Neuronal stem cell (in vitro differentiated cells): Measurements from ENCODE around the gene GRIP1.

Experiments
- DNase-seq: peaks from one replicate; pipeline ENCODE4 v3.0.0-alpha.2; 2013; ENCODE audit warnings: low spot score
- H2AFZ ChIP-seq: one replicate; pipeline ENCODE4 v1.6.1; 2013; ENCODE audit warnings: mild to moderate bottlenecking, low read length, inconsistent platforms
- H2AK5ac ChIP-seq: 2 replicates; pipeline ENCODE4 v1.6.1; 2013; ENCODE audit warnings: low read depth, mild to moderate bottlenecking, inconsistent platforms, low read length, moderate library complexity, mixed read lengths
- H2BK120ac ChIP-seq: 2 replicates; pipeline ENCODE4 v1.6.1; 2013; ENCODE audit warnings: low read depth, mild to moderate bottlenecking, inconsistent platforms, low read length, moderate library complexity, mixed read lengths
- H2BK12ac ChIP-seq: one replicate; pipeline ENCODE4 v1.6.1; 2013; ENCODE audit warnings: low read length, inconsistent platforms
- H2BK15ac ChIP-seq: 2 replicates; pipeline ENCODE4 v1.6.1; 2013; ENCODE audit warnings: mild to moderate bottlenecking, low read length, inconsistent platforms, mixed read lengths
- H2BK5ac ChIP-seq: one replicate; pipeline ENCODE4 v1.6.1; 2013; ENCODE audit warnings: inconsistent platforms, mild to moderate bottlenecking, low read length, moderate library complexity
- H3K14ac ChIP-seq: one replicate; pipeline ENCODE4 v1.6.1; 2013; ENCODE audit warnings: low read length, inconsistent platforms
- H3K18ac ChIP-seq: 2 replicates; pipeline ENCODE4 v1.6.1; 2013; ENCODE audit warnings: low read length, inconsistent platforms
- H3K23ac ChIP-seq: 2 replicates; pipeline ENCODE4 v1.6.1; 2013; ENCODE audit warnings: low read depth, mild to moderate bottlenecking, mixed read lengths, low read length, inconsistent platforms; ENCODE audit not compliant: poor library complexity
- H3K27ac ChIP-seq: replicated peaks from 3 replicates; pipeline ENCODE4 v1.5.1; 2013; ENCODE audit warnings: low read length, inconsistent platforms
- H3K27me3 ChIP-seq, 3 experiments: 2 replicates each; pipeline ENCODE4 v1.6.1; 2013; ENCODE audit warnings: low read length in 3 of 3, mild to moderate bottlenecking in 2 of 3, inconsistent platforms in 1 of 3, low read depth in 1 of 3, mixed read lengths in 1 of 3, moderate library complexity in 1 of 3; ENCODE audit not compliant: control insufficient read depth in 3 of 3, insufficient read depth in 3 of 3
- H3K36me3 ChIP-seq, 2 donors: replicated peaks in 1 of 2; 2 replicates each; pipeline ENCODE4 v1.6.1; 2013; ENCODE audit warnings: low read length in 2 of 2; ENCODE audit not compliant: control insufficient read depth in 2 of 2, insufficient read depth in 2 of 2
- H3K4ac ChIP-seq: 2 replicates; pipeline ENCODE4 v1.6.1; 2013; ENCODE audit warnings: inconsistent platforms, mild to moderate bottlenecking, low read length, moderate library complexity
- H3K4me1 ChIP-seq, 2 donors: 1 replicate in 1 of 2; 2 replicates in 1 of 2; pipeline ENCODE4 v1.6.1; 2013; ENCODE audit warnings: low read length in 2 of 2, low read depth in 1 of 2; ENCODE audit not compliant: control insufficient read depth in 2 of 2, insufficient read depth in 1 of 2
- H3K4me2 ChIP-seq: one replicate; pipeline ENCODE4 v1.6.1; 2013; ENCODE audit warnings: mild to moderate bottlenecking, low read length, inconsistent platforms; ENCODE audit not compliant: insufficient read depth, poor library complexity, severe bottlenecking
- H3K4me3 ChIP-seq, 2 donors: 2 replicates each; pipeline ENCODE4 v1.5.1; 2013; ENCODE audit warnings: low read length in 2 of 2, mild to moderate bottlenecking in 2 of 2, inconsistent platforms in 1 of 2, moderate library complexity in 1 of 2
- H3K79me1 ChIP-seq: one replicate; pipeline ENCODE4 v1.6.1; 2013; ENCODE audit warnings: low read depth, mild to moderate bottlenecking, inconsistent platforms, low read length, moderate library complexity
- H3K9ac ChIP-seq: one replicate; pipeline ENCODE4 v1.6.1; 2013; ENCODE audit warnings: mild to moderate bottlenecking, low read depth, low read length, inconsistent platforms; ENCODE audit not compliant: poor library complexity
- H3K9me3 ChIP-seq, 2 donors: replicated peaks in 1 of 2; 2 replicates each; pipeline versions ENCODE3 to v1.6.1; 2013; ENCODE audit warnings: low read length in 2 of 2, mild to moderate bottlenecking in 2 of 2, inconsistent platforms in 1 of 2, low read depth in 1 of 2, mixed read lengths in 1 of 2, moderate library complexity in 1 of 2; ENCODE audit not compliant: control insufficient read depth in 2 of 2, insufficient read depth in 1 of 2
- H4K8ac ChIP-seq: one replicate; pipeline ENCODE4 v1.6.1; 2013; ENCODE audit warnings: low read depth, mild to moderate bottlenecking, inconsistent platforms, low read length, moderate library complexity
- H4K91ac ChIP-seq: one replicate; pipeline ENCODE4 v1.6.1; 2013; ENCODE audit warnings: low read length, low read depth, mild to moderate bottlenecking, inconsistent platforms; ENCODE audit not compliant: poor library complexity
- WGBS, 2 donors: extraction: QIAGEN DNeasy Blood & Tissue Kit; methylation state at CpG; one replicate each; pipeline ENCODE4 v1.1.7; 2013; ENCODE audit warnings: missing lambda C conversion rate in 2 of 2, mixed read lengths in 1 of 2; ENCODE audit not compliant: insufficient read length in 2 of 2, insufficient replicate concordance in 1 of 2; ENCODE audit errors: extremely low coverage in 2 of 2; 5-methylcytosine and 5-hydroxymethylcytosine counted together

The GRIP1 gene

DNA sequence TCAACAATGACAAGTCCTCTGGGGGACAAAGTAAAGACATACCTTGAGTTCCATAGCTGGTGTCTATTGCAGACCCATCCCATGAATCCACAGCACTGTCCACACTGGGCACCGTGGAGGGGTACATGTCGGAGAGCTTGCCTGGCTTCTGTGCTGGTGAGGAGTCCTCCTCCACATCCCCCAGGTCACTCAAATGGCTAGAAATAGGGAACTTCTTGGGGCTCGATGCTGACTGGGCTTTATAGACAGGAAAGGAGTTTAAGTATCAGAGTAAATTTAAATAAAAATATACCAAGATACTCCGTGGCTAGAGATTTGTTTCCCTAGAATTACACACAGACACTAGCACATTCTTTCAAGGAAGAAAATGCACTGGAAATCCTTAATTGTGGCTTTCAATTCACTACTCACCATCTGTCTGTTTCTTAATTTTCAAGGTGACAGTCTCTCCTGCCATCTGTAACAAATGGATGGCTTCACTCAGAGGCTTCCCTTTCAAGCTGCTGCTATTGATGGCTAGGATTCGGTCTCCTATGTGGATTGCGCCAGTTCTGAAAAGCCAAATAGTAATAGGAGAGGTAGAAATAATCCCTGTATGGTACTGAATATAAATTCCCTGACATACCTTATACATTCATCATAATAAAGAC lies 286.5 kb downstream of the GRIP1 start:
- no peaks in the 10 kb centered on the region for H3K79me1 ChIP-seq
- no peak for DNase-seq
- H3K9ac ChIP-seq: no peak overlapping the region
- H3K36me3 ChIP-seq: peaks cover 2 to 4% of the 10 kb centered on the region in 2 donors
- no peak overlapping the region for H3K23ac ChIP-seq
- no peak overlapping the region for H3K14ac ChIP-seq
- no peak overlapping the region for H3K4ac ChIP-seq
- no peak overlapping the region for H2AFZ ChIP-seq
- no peak overlapping the region for H2BK15ac ChIP-seq
- no peaks in the 10 kb centered on the region for H3K4me1 ChIP-seq
- H3K4me2 ChIP-seq: no peak overlapping the region
- H3K27me3 ChIP-seq: no peaks in the 10 kb centered on the region
- no peak overlapping the region for H2BK12ac ChIP-seq
- no peak overlapping the region for H3K18ac ChIP-seq
- no peak overlapping the region for H4K8ac ChIP-seq
- no peak overlapping the region for H2BK120ac ChIP-seq
- H3K9me3 ChIP-seq: peaks cover 0 to 3% of the 10 kb centered on the region in 2 donors
- H4K91ac ChIP-seq: no peak overlapping the region
- H2BK5ac ChIP-seq: no peak overlapping the region
- no peak overlapping the region for H2AK5ac ChIP-seq
- no peak overlapping the region for H3K27ac ChIP-seq
- no CpG with 5 or more reads among the region's 6 CpGs for WGBS, 2 donors
- no peak overlapping the region for H3K4me3 ChIP-seq

DNA sequence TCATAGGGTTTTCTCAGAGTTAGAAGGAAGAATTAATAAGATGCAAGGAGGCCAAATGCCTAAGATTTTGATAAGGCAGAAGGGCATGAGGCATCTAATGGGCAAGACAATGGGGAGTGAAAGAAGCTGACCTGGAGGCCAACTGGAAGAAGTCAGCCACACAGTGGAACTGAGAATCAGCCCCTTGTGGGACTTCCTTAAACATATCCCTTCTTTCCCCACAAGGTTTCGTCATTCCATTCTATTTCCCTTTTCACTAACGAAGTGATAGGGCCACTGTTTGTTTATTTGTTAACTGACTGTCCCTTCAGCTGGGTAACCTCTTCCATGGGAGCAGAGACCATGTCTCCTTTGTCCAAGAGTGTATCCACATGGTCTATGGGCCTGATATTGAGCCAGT lies 290.4 kb downstream of the GRIP1 start:
- H3K18ac ChIP-seq: no peak overlapping the region
- H3K27me3 ChIP-seq: no peaks in the 10 kb centered on the region
- H3K4me2 ChIP-seq: no peak overlapping the region
- H4K8ac ChIP-seq: no peak overlapping the region
- H3K79me1 ChIP-seq: no peaks in the 10 kb centered on the region
- DNase-seq: no peak
- peaks cover 2 to 3% of the 10 kb centered on the region in 2 donors for H3K9me3 ChIP-seq
- no peak overlapping the region for H3K27ac ChIP-seq
- H3K14ac ChIP-seq: no peak overlapping the region
- H4K91ac ChIP-seq: no peak overlapping the region
- H2BK5ac ChIP-seq: no peak overlapping the region
- peaks cover 2 to 4% of the 10 kb centered on the region in 2 donors for H3K36me3 ChIP-seq
- no peak overlapping the region for H2AK5ac ChIP-seq
- H3K4ac ChIP-seq: no peak overlapping the region
- no CpG with 5 or more reads among the region's 2 CpGs for WGBS, 2 donors
- H2BK120ac ChIP-seq: no peak overlapping the region
- no peak overlapping the region for H3K4me3 ChIP-seq
- H2BK15ac ChIP-seq: no peak overlapping the region
- no peaks in the 10 kb centered on the region for H3K4me1 ChIP-seq
- H2AFZ ChIP-seq: no peak overlapping the region
- no peak overlapping the region for H3K23ac ChIP-seq
- no peak overlapping the region for H2BK12ac ChIP-seq
- no peak overlapping the region for H3K9ac ChIP-seq

DNA sequence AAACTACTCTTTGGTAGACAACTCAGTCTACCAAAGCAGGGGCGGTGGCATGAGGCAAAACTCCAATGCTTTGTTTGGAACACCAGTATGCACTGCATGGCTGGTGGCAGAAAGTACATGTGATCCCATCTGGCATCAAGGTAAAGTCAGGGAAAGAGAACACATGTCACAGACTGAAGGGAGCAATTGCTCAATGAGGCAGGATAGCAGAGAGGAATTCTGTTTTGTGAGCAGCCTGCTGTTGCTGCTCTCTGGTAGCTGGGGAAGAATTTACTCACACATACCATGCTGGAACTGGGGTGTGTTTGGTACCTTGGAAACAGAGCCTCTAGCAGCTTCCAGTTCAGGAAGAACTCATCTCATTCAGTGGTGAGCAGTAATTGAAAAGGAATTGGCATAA lies 291.8 kb downstream of the GRIP1 start:
- no peak overlapping the region for H4K8ac ChIP-seq
- no peaks in the 10 kb centered on the region for H3K27me3 ChIP-seq
- H2AK5ac ChIP-seq: no peak overlapping the region
- DNase-seq: no peak
- H3K23ac ChIP-seq: no peak overlapping the region
- H2AFZ ChIP-seq: no peak overlapping the region
- no peak overlapping the region for H3K14ac ChIP-seq
- H4K91ac ChIP-seq: no peak overlapping the region
- no peak overlapping the region for H3K4ac ChIP-seq
- H2BK120ac ChIP-seq: no peak overlapping the region
- no peak overlapping the region for H2BK5ac ChIP-seq
- H3K79me1 ChIP-seq: no peaks in the 10 kb centered on the region
- no peaks in the 10 kb centered on the region for H3K4me1 ChIP-seq
- no peak overlapping the region for H2BK12ac ChIP-seq
- WGBS, 2 donors: no CpG with 5 or more reads among the region's 1 CpG
- H2BK15ac ChIP-seq: no peak overlapping the region
- H3K9ac ChIP-seq: no peak overlapping the region
- peaks cover 2 to 3% of the 10 kb centered on the region in 2 donors for H3K9me3 ChIP-seq
- H3K36me3 ChIP-seq: peaks cover under 1 to 4% of the 10 kb centered on the region in 2 donors
- H3K4me3 ChIP-seq: no peak overlapping the region
- H3K4me2 ChIP-seq: no peak overlapping the region
- no peak overlapping the region for H3K18ac ChIP-seq
- no peak overlapping the region for H3K27ac ChIP-seq

DNA sequence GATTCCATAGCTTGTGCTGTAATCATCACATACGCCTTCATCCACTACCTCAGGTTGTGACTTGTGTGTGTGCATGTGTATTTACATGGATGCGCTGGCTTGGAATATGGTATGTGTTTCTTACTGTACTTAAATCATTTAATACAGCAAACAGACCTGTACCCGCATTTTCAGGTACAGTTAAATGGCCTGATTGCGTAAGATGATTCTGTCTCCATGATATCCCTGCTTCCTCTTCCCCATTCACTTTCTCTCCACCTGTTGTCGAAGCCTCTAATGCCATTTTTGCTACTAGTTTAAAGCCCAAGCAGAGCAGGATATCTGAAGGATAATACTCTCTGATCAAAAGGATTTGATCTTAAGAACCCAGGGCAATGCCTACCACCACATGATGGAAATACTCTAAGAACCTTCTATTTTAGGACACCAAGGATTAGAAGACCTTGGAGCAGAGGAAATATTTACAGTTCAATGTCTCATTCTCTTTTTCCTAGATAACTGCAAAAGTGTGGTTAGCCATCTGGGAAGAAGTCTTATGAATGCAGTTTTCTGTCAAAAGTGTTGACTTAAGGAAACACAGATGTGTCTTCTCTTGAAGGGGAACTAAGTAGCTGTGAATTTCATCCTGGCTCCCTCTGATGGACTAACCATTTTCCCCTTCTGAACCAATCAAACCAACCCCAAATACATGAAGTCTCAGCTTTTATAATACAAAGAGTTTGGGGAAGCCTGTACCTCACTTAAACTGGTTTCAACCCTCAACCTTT lies 297.9 kb downstream of the GRIP1 start:
- Histone ChIP-seq H3K9me3 (no peaks in the 10 kb centered on the region), H2AK5ac (no peak overlapping the region), H4K8ac (no peak overlapping the region), H2BK5ac (no peak overlapping the region), H2BK12ac (no peak overlapping the region), H3K4me1 (no peaks in the 10 kb centered on the region), H3K14ac (no peak overlapping the region), H2AFZ (no peak overlapping the region), H3K27ac (no peak overlapping the region), H3K4me2 (no peak overlapping the region), H3K79me1 (no peaks in the 10 kb centered on the region), H3K23ac (no peak overlapping the region), H3K4ac (no peak overlapping the region), H3K4me3 (no peak overlapping the region), H4K91ac (no peak overlapping the region), H3K18ac (no peak overlapping the region), H3K27me3 (no peaks in the 10 kb centered on the region), H2BK15ac (no peak overlapping the region), H3K9ac (no peak overlapping the region), H3K36me3 (no peaks in the 10 kb centered on the region), H2BK120ac (no peak overlapping the region)
- no CpG with 5 or more reads among the region's 5 CpGs for WGBS, 2 donors
- no peak for DNase-seq
